Psoas muscle (tissue), 8 donors: ENCODE data around the gene CYRIA. TPM values are rescaled to one million over a fixed set of nuclear protein-coding genes. Genes with fewer than 3 reads are reported as not detected.

Experiments
- ATAC-seq, 4 donors: fragments of 200-7000 bp; cut with Tn5 transposase; one replicate each; pipeline ENCODE4 v1.9.1; 2020; ENCODE audit warnings: moderate library complexity in 3 of 4, mild to moderate bottlenecking in 2 of 4
- DNase-seq, 2 donors: peaks; one replicate each; pipeline ENCODE4 v3.0.0-alpha.2; 2020
- H3K27ac ChIP-seq: fragments of 200-600 bp; one replicate; pipeline ENCODE4 v1.8.0; 2022
- H3K27me3 ChIP-seq, 3 donors: fragments of 200-600 bp in 1 of 3; one replicate each; pipeline versions ENCODE4 v1.6.1 to v1.8.0; 2013 to 2022; ENCODE audit warnings: low read length in 2 of 3, mild to moderate bottlenecking in 2 of 3, moderate library complexity in 1 of 3; ENCODE audit not compliant: insufficient read depth in 3 of 3
- H3K36me3 ChIP-seq, 2 donors: fragments of 200-600 bp in 1 of 2; one replicate each; pipeline versions ENCODE4 v1.6.1 to v1.8.0; 2013 to 2022; ENCODE audit warnings: low read depth in 1 of 2, mild to moderate bottlenecking in 1 of 2, moderate library complexity in 1 of 2; ENCODE audit not compliant: insufficient read depth in 1 of 2
- H3K4me1 ChIP-seq: fragments of 200-600 bp; one replicate; pipeline ENCODE4 v1.8.0; 2022
- H3K4me3 ChIP-seq: fragments of 200-600 bp; one replicate; pipeline ENCODE4 v1.8.0; 2022; ENCODE audit warnings: mild to moderate bottlenecking
- H3K9me3 ChIP-seq: fragments of 200-600 bp; one replicate; pipeline ENCODE4 v1.8.0; 2022
- CTCF ChIP-seq: fragments of 200-600 bp; IDR thresholded peaks from one replicate; pipeline ENCODE4 v1.8.0; 2022; ENCODE audit warnings: antibody characterized with exemption
- WGBS, 3 donors: extraction: QIAGEN DNeasy Blood & Tissue Kit; methylation state at CpG; one replicate each; pipeline versions ENCODE4 v1.1.6 to v1.1.7; 2013; 5-methylcytosine and 5-hydroxymethylcytosine counted together
- intact Hi-C, 2 donors: fragments of 100-400 bp; cut with DNase I; formaldehyde crosslinking; loops; one replicate each; pipeline versions ENCODE4 v1.11.0 to v1.14.2; 2022
- polyA plus RNA-seq, 3 donors: library from polyadenylated mRNA; stranded (reverse); fragments of 200-250 nt; gene quantifications; one replicate each; pipeline ENCODE4 v1.2.3, GENCODE V29; 2013
- total RNA-seq, 4 donors: library from RNA; stranded (reverse); fragmentation: NEBNext Ultra II Directional in 2 of 4; extraction: Animal tissue kit (Norgen Biotek cat#: 25700) in 2 of 4; gene quantifications; one replicate each; pipeline versions ENCODE4 v1.2.1 to v1.2.4, GENCODE V29; 2021 to 2023
- donor health status: healthy with polysubstance abuse.
- donor health status: DM: no; HTN: no; CAD: no; lungs with moderate emphysema.
- donor health status: Bipolar disorder and iron deficiency.
- donor health status: healthy.
- donor health status: DM: yes; HTN: yes; CAD: no.
- donor health status: DM: no; HTN: no; CAD: no.
- donor health status: DM: no; HTN: no; CAD: no.
- donor health status: DM: yes; HTN: yes; CAD: no.

Gene CYRIA
- total and polyA plus RNA-seq, 7 donors: 3.8 to 16.8 (median 9.5) TPM

GRCh38 chr2:16617282-16618266, 48.1 kb downstream of the CYRIA start:
- no peak overlapping the region for H3K27ac ChIP-seq
- DNase-seq (no peak), ATAC-seq (peak; percentile 26 to 66 (median 48))
- intact Hi-C loops: loop anchor here (2.0 to 10.0 kb wide), 4 partner anchors 45 to 673 kb away; partner anchors contain the start of gene MYCN (in 1 of the 2)
- H3K27me3 ChIP-seq: no peaks in the 10 kb centered on the region
- 55 to 87% (median 62%) methylated on average over 8 of the region's 8 CpGs for WGBS, 3 donors
- peak; percentile 55 for TF ChIP-seq CTCF
- H3K36me3 ChIP-seq: peaks cover 5 to 15% of the 10 kb centered on the region in 2 donors
- H3K4me1 ChIP-seq: peaks cover 22% of the 10 kb centered on the region
- no peaks in the 10 kb centered on the region for H3K9me3 ChIP-seq
- no peak overlapping the region for H3K4me3 ChIP-seq
